ENCODE results near the gene CAMTA1. TPM values are rescaled to one million over a fixed set of nuclear protein-coding genes. Genes with fewer than 3 reads are reported as not detected.

CAMTA1 gene
- total RNA-seq, 4 donors from 2014 or later = 86.3 to 170 (median 132) TPM

- TF ChIP-seq POLR2A (IDR thresholded peaks at IDR 0.05) (no peak), POLR2AphosphoS5 (IDR thresholded peaks at IDR 0.05) (no peak), EP300 (IDR thresholded peaks at IDR 0.05) (no peak), CTCF (IDR thresholded peaks at IDR 0.05) (no peak)
- WGBS, 2 donors (ENCODE audit: low coverage in 1 of 2) = 77 to 81% methylated on average over 5 to 12 of the region's 18 CpGs
- Histone ChIP-seq H3K27me3 (no peaks in the 10 kb centered on the region), H3K27ac (no peak overlapping the region), H3K36me3 (no peaks in the 10 kb centered on the region), H3K4me1 (no peaks in the 10 kb centered on the region), H3K4me3 (no peak overlapping the region), H3K9me3 (no peaks in the 10 kb centered on the region)
- ATAC-seq = no peak
Measured at GRCh38 chr1:7587108-7587772, 802.0 kb downstream of the CAMTA1 start.

- H3K9me3 ChIP-seq = no peaks in the 10 kb centered on the region
- ATAC-seq = no peak
- no peaks in the 10 kb centered on the region for H3K36me3 ChIP-seq
- TF ChIP-seq POLR2A (IDR thresholded peaks at IDR 0.05) (no peak), POLR2AphosphoS5 (IDR thresholded peaks at IDR 0.05) (no peak)
- 80% methylated on average over 3 of the region's 17 CpGs; no CpG with 5 or more reads in 1 of the 2 donors for WGBS, 2 donors (ENCODE audit: low coverage in 1 of 2)
- no peaks in the 10 kb centered on the region for H3K4me1 ChIP-seq
- no peak overlapping the region for H3K27ac ChIP-seq
- H3K27me3 ChIP-seq = no peaks in the 10 kb centered on the region
- H3K4me3 ChIP-seq = no peak overlapping the region
Measured at GRCh38 chr1:7587773-7588456, 802.7 kb downstream of the CAMTA1 start.

DNA sequence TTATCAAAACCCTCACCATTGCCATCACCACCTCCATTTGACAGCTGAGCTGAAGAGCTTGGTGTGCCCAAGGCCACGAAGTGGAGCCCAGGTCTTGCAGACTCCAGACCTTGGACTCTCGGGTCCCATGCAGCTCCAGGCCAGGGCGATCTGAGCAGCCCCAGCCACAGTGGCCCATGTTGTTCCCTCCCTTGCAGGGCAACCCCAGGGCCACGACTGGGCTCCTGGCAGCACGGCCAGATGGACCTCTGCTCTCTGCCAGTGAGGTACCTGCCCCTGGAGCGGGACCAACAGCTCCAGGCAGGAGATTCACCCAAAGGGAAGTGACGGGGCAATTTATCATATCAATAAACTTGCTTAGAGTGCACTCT is 803.2 kb downstream of the CAMTA1 start:
- ATAC-seq = no peak
- H3K4me3 ChIP-seq = no peak overlapping the region
- WGBS, 2 donors (ENCODE audit: low coverage in 1 of 2) = 78% methylated on average over 4 of the region's 7 CpGs; no CpG with 5 or more reads in 1 of the 2 donors

DNA sequence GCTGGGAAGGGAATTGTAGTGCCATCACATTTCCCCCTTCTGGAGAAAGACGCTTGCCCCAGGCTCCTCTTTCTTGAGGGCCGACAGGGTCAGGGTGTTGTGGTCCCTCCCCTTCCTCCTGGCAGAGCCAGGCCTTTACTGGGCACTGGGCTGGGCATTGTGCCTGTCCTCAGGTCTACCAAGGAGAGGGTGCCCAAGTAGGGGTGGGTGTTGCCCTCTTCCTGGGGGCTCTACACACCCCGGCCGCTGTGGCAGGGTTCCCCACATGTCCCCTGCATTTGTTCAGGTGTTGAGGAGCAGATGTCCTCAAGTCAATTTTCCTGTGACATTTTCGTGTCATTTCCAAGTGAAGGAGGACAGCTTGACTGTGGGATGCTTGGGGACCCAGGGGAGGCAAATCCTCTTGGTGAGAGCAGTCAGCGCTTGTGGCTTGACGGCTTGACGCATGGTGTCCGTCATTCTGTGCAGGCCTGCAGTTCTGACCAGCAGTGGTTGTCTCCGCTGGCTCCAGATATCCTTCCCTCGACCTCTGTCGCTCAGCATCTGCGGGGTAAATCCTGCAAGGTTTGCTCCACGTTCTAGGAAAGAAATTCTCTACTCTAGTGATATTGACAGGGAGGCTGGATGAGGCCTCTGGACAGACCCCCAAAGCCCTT is 804.0 kb downstream of the CAMTA1 start:
- no peaks in the 10 kb centered on the region for H3K4me1 ChIP-seq
- ATAC-seq = no peak
- no peak overlapping the region for H3K4me3 ChIP-seq
- TF ChIP-seq EP300 (IDR thresholded peaks at IDR 0.05) (no peak), POLR2AphosphoS5 (IDR thresholded peaks at IDR 0.05) (no peak), POLR2A (IDR thresholded peaks at IDR 0.05) (no peak), CTCF (IDR thresholded peaks at IDR 0.05) (no peak)
- WGBS, 2 donors (ENCODE audit: low coverage in 1 of 2) = 68 to 92% methylated on average over 4 to 6 of the region's 14 CpGs
- no peaks in the 10 kb centered on the region for H3K9me3 ChIP-seq
- H3K36me3 ChIP-seq = no peaks in the 10 kb centered on the region
- H3K27ac ChIP-seq = no peak overlapping the region
- H3K27me3 ChIP-seq = no peaks in the 10 kb centered on the region

More for the DNA sequence above, 803.2 kb downstream of the CAMTA1 start:
- Histone ChIP-seq H3K9me3 (no peaks in the 10 kb centered on the region), H3K36me3 (no peaks in the 10 kb centered on the region), H3K27ac (no peak overlapping the region), H3K27me3 (no peaks in the 10 kb centered on the region), H3K4me1 (no peaks in the 10 kb centered on the region)
- no peak for TF ChIP-seq CTCF (IDR thresholded peaks at IDR 0.05)
- no peak for TF ChIP-seq POLR2AphosphoS5 (IDR thresholded peaks at IDR 0.05)
- TF ChIP-seq EP300 (IDR thresholded peaks at IDR 0.05) = no peak

- H3K27ac ChIP-seq = no peak overlapping the region
- no peak overlapping the region for H3K4me3 ChIP-seq
- no peaks in the 10 kb centered on the region for H3K4me1 ChIP-seq
- H3K27me3 ChIP-seq = no peaks in the 10 kb centered on the region
- no peak for ATAC-seq
- WGBS, 2 donors (ENCODE audit: low coverage in 1 of 2) = 69% methylated on average over 2 of the region's 10 CpGs; no CpG with 5 or more reads in 1 of the 2 donors
- no peaks in the 10 kb centered on the region for H3K9me3 ChIP-seq
- H3K36me3 ChIP-seq = no peaks in the 10 kb centered on the region
- TF ChIP-seq CTCF (IDR thresholded peaks at IDR 0.05) (no peak), EP300 (IDR thresholded peaks at IDR 0.05) (no peak), POLR2AphosphoS5 (IDR thresholded peaks at IDR 0.05) (no peak), POLR2A (IDR thresholded peaks at IDR 0.05) (no peak)
Measured at GRCh38 chr1:7589774-7590425, 804.6 kb downstream of the CAMTA1 start.
